ENCODE measurements around the gene ELP1.

ELP1 gene

GRCh38 chr9:108869092-108869725, 64.7 kb downstream of the ELP1 start:
- no peak overlapping the region for H3K4me3 ChIP-seq (replicated peaks; ENCODE audit: low read depth, low read length)
- no peak for TF ChIP-seq CTCF (IDR thresholded peaks at IDR 0.05; ENCODE audit: low read length, missing control alignments)
- peak; percentile 42 for DNase-seq (ENCODE audit: low read depth)

GRCh38 chr9:108867829-108868228, 66.1 kb downstream of the ELP1 start:
- TF ChIP-seq CTCF (IDR thresholded peaks at IDR 0.05; ENCODE audit: low read length, missing control alignments), result no peak
- DNase-seq (ENCODE audit: low read depth), result no peak
- no peak overlapping the region for H3K4me3 ChIP-seq (replicated peaks; ENCODE audit: low read depth, low read length)

- H3K4me3 ChIP-seq (replicated peaks; ENCODE audit: low read depth, low read length), result no peak overlapping the region
- TF ChIP-seq CTCF (IDR thresholded peaks at IDR 0.05; ENCODE audit: low read length, missing control alignments), result no peak
- DNase-seq (ENCODE audit: low read depth), result no peak
Measured at GRCh38 chr9:108867116-108867515, 66.8 kb downstream of the ELP1 start.

GRCh38 chr9:108866001-108866420, 67.9 kb downstream of the ELP1 start:
- no peak for TF ChIP-seq CTCF (IDR thresholded peaks at IDR 0.05; ENCODE audit: low read length, missing control alignments)
- no peak overlapping the region for H3K4me3 ChIP-seq (replicated peaks; ENCODE audit: low read depth, low read length)
- no peak for DNase-seq (ENCODE audit: low read depth)

- TF ChIP-seq CTCF (IDR thresholded peaks at IDR 0.05; ENCODE audit: low read length, missing control alignments), result no peak
- no peak for DNase-seq (ENCODE audit: low read depth)
- no peak overlapping the region for H3K4me3 ChIP-seq (replicated peaks; ENCODE audit: low read depth, low read length)
Measured at GRCh38 chr9:108865037-108865436, 68.9 kb downstream of the ELP1 start.

GRCh38 chr9:108864446-108864845, 69.5 kb downstream of the ELP1 start:
- H3K4me3 ChIP-seq (replicated peaks; ENCODE audit: low read depth, low read length), result no peak overlapping the region
- DNase-seq (ENCODE audit: low read depth), result no peak
- peak; percentile 10 for TF ChIP-seq CTCF (IDR thresholded peaks at IDR 0.05; ENCODE audit: low read length, missing control alignments)

- H3K4me3 ChIP-seq (replicated peaks; ENCODE audit: low read depth, low read length), result no peak overlapping the region
- no peak for TF ChIP-seq CTCF (IDR thresholded peaks at IDR 0.05; ENCODE audit: low read length, missing control alignments)
- no peak for DNase-seq (ENCODE audit: low read depth)
Measured at GRCh38 chr9:108863891-108864290, 70.0 kb downstream of the ELP1 start.

All from fibroblast of pulmonary artery (primary cell).